Transverse colon (tissue), 3 donors: ENCODE results near the gene SLC25A29.

Source experiments
- CTCF ChIP-seq, 5 experiments: fragments of 200-600 bp in 3 of 5; fragments of 450-650 bp in 2 of 5; sonication (generic) in 3 of 5; IDR thresholded peaks; 1 replicate in 2 of 5; 2 replicates in 3 of 5; pipeline ENCODE4 v1.5.1; 2016 to 2017; ENCODE audit warnings: antibody characterized with exemption in 5 of 5, inconsistent platforms in 3 of 5, mild to moderate bottlenecking in 2 of 5, moderate library complexity in 1 of 5
- EP300 ChIP-seq: sonication (generic); formaldehyde crosslinking; IDR thresholded peaks from one replicate; pipeline ENCODE4 v1.6.1; 2017; ENCODE audit warnings: antibody characterized with exemption, low read depth

- no peak for TF ChIP-seq CTCF (IDR thresholded peaks at IDR 0.05)
- TF ChIP-seq EP300, result no peak
These were observed 38.3 kb downstream of the SLC25A29 start for GRCh38 chr14:100267990-100268389.
